OCI-LY7 (cell line): ENCODE data around the gene TBC1D1. TPM values are rescaled to one million over a fixed set of nuclear protein-coding genes. Genes with fewer than 3 reads are reported as not detected.

ENCODE experiments used
- BruUV-seq: library from RNA; stranded (reverse); fragments of 400-500 nt; replicated peaks from 2 replicates; lab custom pipeline; 2021; lab: Mats Ljungman, UMichigan
- CTCF ChIA-PET: fragments of 300-600 bp; sonication (Branson Sonifier 250); formaldehyde crosslinking; loops from one replicate; lab custom pipeline; 2022; ENCODE audit warnings: antibody characterized with exemption; ENCODE audit not compliant: unreplicated experiment; lab: Charles Lee
- POLR2A ChIA-PET: fragments of 300-600 bp; sonication (Branson Sonifier 250); formaldehyde crosslinking; loops from one replicate; lab custom pipeline; 2022; ENCODE audit warnings: antibody characterized with exemption; lab: Charles Lee
- DNase-seq: peaks from one replicate; pipeline ENCODE4 v3.0.0-alpha.2; 2015; ENCODE audit warnings: low spot score
- H2AFZ ChIP-seq: fragments of 200-600 bp; sonication (generic), shearing (Covaris generic); 2 replicates; pipeline ENCODE4 v1.6.1; 2014; ENCODE audit warnings: mild to moderate bottlenecking, antibody characterized with exemption, low read length, moderate library complexity
- H3K27ac ChIP-seq: fragments of 200-600 bp; sonication (generic); 2 replicates; pipeline ENCODE4 v1.5.1; 2014; ENCODE audit warnings: mixed run types, low read depth, mild to moderate bottlenecking, moderate library complexity, low read length, inconsistent platforms; ENCODE audit not compliant: poor library complexity, severe bottlenecking
- H3K36me3 ChIP-seq: fragments of 200-600 bp; sonication (generic); 2 replicates; pipeline ENCODE4 v1.6.1; 2014; ENCODE audit warnings: mild to moderate bottlenecking, antibody characterized with exemption, low read length, moderate library complexity, mixed read lengths; ENCODE audit not compliant: insufficient read depth
- H3K4me1 ChIP-seq: fragments of 200-600 bp; sonication (generic); 2 replicates; pipeline ENCODE4 v1.5.1; 2014; ENCODE audit warnings: mild to moderate bottlenecking, low read length; ENCODE audit not compliant: insufficient read depth, poor library complexity, severe bottlenecking
- H3K4me2 ChIP-seq: fragments of 200-600 bp; sonication (generic); 2 replicates; pipeline ENCODE4 v1.6.1; 2014; ENCODE audit warnings: mild to moderate bottlenecking, low read length
- H3K4me3 ChIP-seq: fragments of 200-600 bp; sonication (generic); 2 replicates; pipeline ENCODE4 v1.5.1; 2014; ENCODE audit warnings: mild to moderate bottlenecking, low read depth, low read length; ENCODE audit not compliant: poor library complexity, severe bottlenecking
- H3K79me2 ChIP-seq: fragments of 200-600 bp; sonication (generic); 2 replicates; pipeline ENCODE4 v1.6.1; 2016; ENCODE audit warnings: low read depth, mild to moderate bottlenecking, low read length, moderate library complexity, mixed read lengths; ENCODE audit not compliant: insufficient read depth
- H3K9me2 ChIP-seq: fragments of 200-600 bp; sonication (generic); 2 replicates; pipeline ENCODE4 v1.6.1; 2016; ENCODE audit warnings: mild to moderate bottlenecking, low read length, mixed read lengths; ENCODE audit not compliant: insufficient read depth
- H3K9me3 ChIP-seq: fragments of 200-600 bp; sonication (generic); 2 replicates; pipeline ENCODE4 v1.6.1; 2014; ENCODE audit warnings: mild to moderate bottlenecking, mixed run types, low read length, mixed read lengths
- H4K20me1 ChIP-seq: fragments of 200-600 bp; sonication (generic); 2 replicates; pipeline ENCODE4 v1.6.1; 2014; ENCODE audit warnings: mild to moderate bottlenecking, antibody characterized with exemption, low read length, moderate library complexity, mixed read lengths; ENCODE audit not compliant: insufficient read depth
- CTCF ChIP-seq: fragments of 200-600 bp; sonication (generic); conservative IDR thresholded peaks from 2 replicates; pipeline ENCODE4 v1.5.1; 2014; ENCODE audit warnings: mild to moderate bottlenecking, antibody characterized with exemption, low read length, moderate library complexity, mixed read lengths
- EZH2phosphoT487 ChIP-seq: fragments of 200-600 bp; sonication (generic); IDR thresholded peaks from 2 replicates; pipeline ENCODE4 v1.6.1; 2018; ENCODE audit warnings: low read depth, borderline replicate concordance, mild to moderate bottlenecking, mixed run types, antibody characterized with exemption, low read length, moderate library complexity, mixed read lengths
- intact Hi-C: fragments of 100-400 bp; cut with micrococcal nuclease; formaldehyde crosslinking; loops from one replicate; pipeline ENCODE4 v1.10.0; 2022; ENCODE audit not compliant: unreplicated experiment
- total RNA-seq, 2 experiments: library from RNA; depleted of rRNA in 1 of 2; stranded (reverse); fragments of >200 nt in 1 of 2; shearing (Covaris generic) in 1 of 2; gene quantifications; 2 replicates each; pipeline ENCODE4 v1.2.3, GENCODE V29; 2014 to 2022

Gene TBC1D1
- total RNA-seq, 2 experiments from 2014 or later, result 539 to 545 TPM

- Histone ChIP-seq H3K9me2 (no peaks in the 10 kb centered on the region), H3K4me2 (peak overlapping the region; percentile 28), H3K27ac (no peak overlapping the region), H3K4me3 (no peak overlapping the region), H3K4me1 (peaks cover 64% of the 10 kb centered on the region), H3K36me3 (peaks cover 65% of the 10 kb centered on the region), H2AFZ (no peak overlapping the region), H3K79me2 (peaks cover 98% of the 10 kb centered on the region), H4K20me1 (peaks cover 58% of the 10 kb centered on the region), H3K9me3 (no peaks in the 10 kb centered on the region)
- DNase-seq, result no peak
- intact Hi-C loops, result no loop called here
- ChIA-PET CTCF (no interaction called here), POLR2A (interaction anchor here (0.6 kb wide), 1 partner anchor 18 kb away, joined by 3 read pairs; no protein-coding TSS in a partner anchor)
- BruUV-seq, result no TSS peak
- TF ChIP-seq EZH2phosphoT487, result no peak
- no peak for TF ChIP-seq CTCF
Measured at GRCh38 chr4:38009421-38009820, 118.5 kb downstream of the TBC1D1 start.

- ChIA-PET POLR2A (no interaction called here), CTCF (no interaction called here)
- no peak overlapping the region for H3K4me3 ChIP-seq
- H3K4me2 ChIP-seq, result peak overlapping the region; percentile 28; the same call in 1 of the 2 replicates
- H3K79me2 ChIP-seq, result peaks cover 95% of the 10 kb centered on the region
- H2AFZ ChIP-seq, result no peak overlapping the region
- H3K9me3 ChIP-seq, result no peaks in the 10 kb centered on the region
- intact Hi-C loops, result no loop called here
- no peaks in the 10 kb centered on the region for H3K9me2 ChIP-seq
- H3K36me3 ChIP-seq, result peaks cover 70% of the 10 kb centered on the region
- peaks cover 53% of the 10 kb centered on the region for H4K20me1 ChIP-seq
- TF ChIP-seq CTCF (no peak), EZH2phosphoT487 (no peak)
- BruUV-seq, result no TSS peak
- H3K4me1 ChIP-seq, result peaks cover 59% of the 10 kb centered on the region
- DNase-seq, result no peak
- no peak overlapping the region for H3K27ac ChIP-seq
Measured at GRCh38 chr4:38009949-38010348, 119.1 kb downstream of the TBC1D1 start.

- no peak overlapping the region for H2AFZ ChIP-seq
- CTCF ChIA-PET, result no interaction called here
- H3K9me2 ChIP-seq, result no peaks in the 10 kb centered on the region
- DNase-seq, result no peak
- no peak overlapping the region for H3K4me3 ChIP-seq
- intact Hi-C loops, result no loop called here
- H3K4me1 ChIP-seq, result peaks cover 48% of the 10 kb centered on the region
- POLR2A ChIA-PET, result interaction anchor here (0.6 to 0.8 kb wide), 2 partner anchors 186 to 1326 kb away, joined by 3 read pairs; no protein-coding TSS in a partner anchor
- TF ChIP-seq CTCF, result no peak
- TF ChIP-seq EZH2phosphoT487, result no peak
- BruUV-seq, result no TSS peak
- peaks cover 92% of the 10 kb centered on the region for H3K79me2 ChIP-seq
- H3K9me3 ChIP-seq, result no peaks in the 10 kb centered on the region
- H3K27ac ChIP-seq, result no peak overlapping the region
- H3K4me2 ChIP-seq, result no peak overlapping the region
- peaks cover 82% of the 10 kb centered on the region for H3K36me3 ChIP-seq
- peaks cover 47% of the 10 kb centered on the region for H4K20me1 ChIP-seq
Measured at GRCh38 chr4:38011511-38012162, 120.8 kb downstream of the TBC1D1 start.
